ENCODE results near the gene DHPS. TPM values are rescaled to one million over a fixed set of nuclear protein-coding genes. Genes with fewer than 3 reads are reported as not detected.
A peak's percentile ranks its signal among the peaks of the same experiment; 100 is the strongest.

Gene DHPS
- total and polyA plus RNA-seq, 2 donors (not counting 3 experiments of a cell fraction or from before 2014, with no cell fraction given): 68.4 to 90.1 TPM

- Histone ChIP-seq H3K9me3 (replicated peaks; ENCODE audit: control insufficient read depth, insufficient read depth, low read length) (no peaks in the 10 kb centered on the region), H3K4me2 (ENCODE audit: insufficient read depth, low read length) (peak overlapping the region; percentile 30), H4K20me1 (replicated peaks; ENCODE audit: control insufficient read depth, extremely low read depth, insufficient read depth, low read length) (no peaks in the 10 kb centered on the region), H2AFZ (ENCODE audit: low read depth, low read length) (peak overlapping the region; percentile 72), H3K27me3 (ENCODE audit: control insufficient read depth in 2 of 2, insufficient read depth in 2 of 2, low read length in 2 of 2) (no peaks in the 10 kb centered on the region), H3K79me2 (ENCODE audit: control insufficient read depth, insufficient read depth, low read length) (no peaks in the 10 kb centered on the region), H3K9me1 (replicated peaks; ENCODE audit: control insufficient read depth, extremely low read depth, insufficient read depth, low read length) (no peaks in the 10 kb centered on the region), H3K36me3 (ENCODE audit: control insufficient read depth in 2 of 2, extremely low read depth in 1 of 2, insufficient read depth in 2 of 2, low read length in 2 of 2) (no peaks in the 10 kb centered on the region), H3K4me3 (replicated peaks in 1 of 3; ENCODE audit: insufficient read depth in 1 of 3, low read depth in 1 of 3, low read length in 3 of 3) (no peak overlapping the region), H3K4me1 (ENCODE audit: control insufficient read depth, extremely low read depth, insufficient read depth, low read length) (no peaks in the 10 kb centered on the region), H3K9ac (replicated peaks; ENCODE audit: extremely low read depth, insufficient read depth, low read length) (no peak overlapping the region), H3K27ac (ENCODE audit: insufficient read depth, low read depth, low read length) (no peak overlapping the region)
- DNase-seq (ENCODE audit: low read depth, low spot score): no peak
- ChIA-PET CTCF (interaction anchor here (1.1 to 2.5 kb wide), 2 partner anchors 19 to 24 kb away, joined by 3 to 7 read pairs; partner anchors contain the start of genes MAN2B1 and WDR83), POLR2A (no interaction called here)
- no peak for FAIRE-seq
- TF ChIP-seq CTCF (IDR thresholded peaks at IDR 0.05; ENCODE audit: extremely low read depth in 1 of 2, insufficient read depth in 1 of 2, low read depth in 1 of 2, low read length in 2 of 2): peak; percentile 23 to 52
- TF ChIP-seq POLR2A (IDR thresholded peaks at IDR 0.05; ENCODE audit: low read depth, low read length): no peak
- TF ChIP-seq GATA2 (IDR thresholded peaks at IDR 0.05; ENCODE audit: insufficient read depth, insufficient read length, low read depth, low read length): no peak
- no TSS peak for BruUV-seq (replicated peaks)
- dilution Hi-C loops (cut with MboI; ENCODE audit: extremely low pct_ligation_motif_present, low sequenced_read_pairs): no loop called here
- intact Hi-C loops (cut with micrococcal nuclease): no loop called here
Observed at GRCh38 chr19:12648088-12648487, 33.6 kb downstream of the DHPS start.

GRCh38 chr19:12647490-12648071 lies 34.1 kb downstream of the DHPS start:
- no TSS peak for BruUV-seq (replicated peaks)
- H3K9me3 ChIP-seq (replicated peaks; ENCODE audit: control insufficient read depth, insufficient read depth, low read length): no peaks in the 10 kb centered on the region
- H3K4me1 ChIP-seq (ENCODE audit: control insufficient read depth, extremely low read depth, insufficient read depth, low read length): no peaks in the 10 kb centered on the region
- H3K27ac ChIP-seq (ENCODE audit: insufficient read depth, low read depth, low read length): no peak overlapping the region
- ChIA-PET CTCF (interaction anchor here (0.7 to 2.5 kb wide), 3 partner anchors 19 to 68 kb away, joined by 3 to 7 read pairs (median 4); partner anchors contain the start of genes MAN2B1 and WDR83), POLR2A (interaction anchor here (1.3 kb wide), 1 partner anchor 37 kb away, joined by 4 read pairs; the partner anchor contains the start of genes ZNF490 and ZNF791)
- no peak overlapping the region for H3K4me3 ChIP-seq (replicated peaks in 1 of 3; ENCODE audit: insufficient read depth in 1 of 3, low read depth in 1 of 3, low read length in 3 of 3)
- H3K79me2 ChIP-seq (ENCODE audit: control insufficient read depth, insufficient read depth, low read length): no peaks in the 10 kb centered on the region
- no peak for TF ChIP-seq JUN (IDR thresholded peaks at IDR 0.05; ENCODE audit: borderline replicate concordance, insufficient read depth, insufficient read length, low read depth)
- TF ChIP-seq POLR2A (IDR thresholded peaks at IDR 0.05; ENCODE audit: low read depth, low read length): no peak
- no peak for TF ChIP-seq FOS (IDR thresholded peaks at IDR 0.05; ENCODE audit: borderline replicate concordance, insufficient read depth, low read length)
- no peak for TF ChIP-seq GATA2 (IDR thresholded peaks at IDR 0.05; ENCODE audit: insufficient read depth, insufficient read length, low read depth, low read length)
- no peaks in the 10 kb centered on the region for H4K20me1 ChIP-seq (replicated peaks; ENCODE audit: control insufficient read depth, extremely low read depth, insufficient read depth, low read length)
- dilution Hi-C loops (cut with MboI; ENCODE audit: extremely low pct_ligation_motif_present, low sequenced_read_pairs) (no loop called here), intact Hi-C loops (cut with micrococcal nuclease) (no loop called here)
- H3K27me3 ChIP-seq (ENCODE audit: control insufficient read depth in 2 of 2, insufficient read depth in 2 of 2, low read length in 2 of 2): no peaks in the 10 kb centered on the region
- peak; percentile 36 for DNase-seq (ENCODE audit: low read depth, low spot score)
- peak overlapping the region; percentile 72 for H2AFZ ChIP-seq (ENCODE audit: low read depth, low read length)
- no peaks in the 10 kb centered on the region for H3K36me3 ChIP-seq (ENCODE audit: control insufficient read depth in 2 of 2, extremely low read depth in 1 of 2, insufficient read depth in 2 of 2, low read length in 2 of 2)
- no peak overlapping the region for H3K9ac ChIP-seq (replicated peaks; ENCODE audit: extremely low read depth, insufficient read depth, low read length)
- H3K9me1 ChIP-seq (replicated peaks; ENCODE audit: control insufficient read depth, extremely low read depth, insufficient read depth, low read length): no peaks in the 10 kb centered on the region
- no peak for FAIRE-seq
- peak overlapping the region; percentile 30 for H3K4me2 ChIP-seq (ENCODE audit: insufficient read depth, low read length)
